Measurements from ENCODE around the gene IFRD2.

DNA sequence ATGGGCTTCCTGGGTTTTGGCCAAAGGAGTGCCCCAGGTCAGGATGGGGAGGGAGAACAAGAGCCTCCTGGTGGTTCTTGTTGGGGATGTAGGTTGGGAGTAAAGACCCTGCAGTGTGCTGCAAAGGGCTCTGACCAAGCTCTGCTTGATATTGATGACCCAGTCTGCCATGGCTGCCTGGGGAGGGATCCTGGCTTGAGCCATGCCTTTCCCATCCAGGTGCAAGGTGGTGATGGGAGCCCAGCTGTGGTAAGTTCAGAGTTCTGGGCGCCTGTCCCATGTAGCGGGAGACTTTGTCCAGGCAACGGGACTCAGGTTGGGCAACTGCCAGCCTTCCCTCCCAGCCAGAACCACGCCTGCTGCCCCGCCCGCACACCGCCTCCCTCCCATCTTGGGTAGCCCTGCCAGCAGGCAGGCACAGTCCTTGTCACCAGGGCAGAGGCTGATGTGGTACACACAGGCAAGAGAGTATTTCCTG lies 53.6 kb downstream of the IFRD2 start:
- TF ChIP-seq, protein P1, sequence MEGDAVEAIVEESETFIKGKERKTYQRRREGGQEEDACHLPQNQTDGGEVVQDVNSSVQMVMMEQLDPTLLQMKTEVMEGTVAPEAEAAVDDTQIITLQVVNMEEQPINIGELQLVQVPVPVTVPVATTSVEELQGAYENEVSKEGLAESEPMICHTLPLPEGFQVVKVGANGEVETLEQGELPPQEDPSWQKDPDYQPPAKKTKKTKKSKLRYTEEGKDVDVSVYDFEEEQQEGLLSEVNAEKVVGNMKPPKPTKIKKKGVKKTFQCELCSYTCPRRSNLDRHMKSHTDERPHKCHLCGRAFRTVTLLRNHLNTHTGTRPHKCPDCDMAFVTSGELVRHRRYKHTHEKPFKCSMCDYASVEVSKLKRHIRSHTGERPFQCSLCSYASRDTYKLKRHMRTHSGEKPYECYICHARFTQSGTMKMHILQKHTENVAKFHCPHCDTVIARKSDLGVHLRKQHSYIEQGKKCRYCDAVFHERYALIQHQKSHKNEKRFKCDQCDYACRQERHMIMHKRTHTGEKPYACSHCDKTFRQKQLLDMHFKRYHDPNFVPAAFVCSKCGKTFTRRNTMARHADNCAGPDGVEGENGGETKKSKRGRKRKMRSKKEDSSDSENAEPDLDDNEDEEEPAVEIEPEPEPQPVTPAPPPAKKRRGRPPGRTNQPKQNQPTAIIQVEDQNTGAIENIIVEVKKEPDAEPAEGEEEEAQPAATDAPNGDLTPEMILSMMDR (IDR thresholded peaks at IDR 0.05; ENCODE audit: low read depth, low read length), result no peak
- TF ChIP-seq POLR2A (IDR thresholded peaks at IDR 0.05; ENCODE audit: extremely low read depth, insufficient read length), result no peak
- no peak for TF ChIP-seq MYC (IDR thresholded peaks at IDR 0.05; ENCODE audit: low read depth, low read length)
- TF ChIP-seq, protein P2, sequence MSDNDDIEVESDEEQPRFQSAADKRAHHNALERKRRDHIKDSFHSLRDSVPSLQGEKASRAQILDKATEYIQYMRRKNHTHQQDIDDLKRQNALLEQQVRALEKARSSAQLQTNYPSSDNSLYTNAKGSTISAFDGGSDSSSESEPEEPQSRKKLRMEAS (IDR thresholded peaks at IDR 0.05; ENCODE audit: low read depth, low read length), result no peak
